GM23338 (cell line): ENCODE data around the gene ACY1. TPM values are rescaled to one million over a fixed set of nuclear protein-coding genes. Genes with fewer than 3 reads are reported as not detected.

Experiments used
- ATAC-seq: fragments of 200-7000 bp; cut with Tn5 transposase; 3 replicates; pipeline ENCODE4 v1.9.1; 2020
- DNase-seq: peaks from one replicate; pipeline ENCODE4 v3.0.0-alpha.2; 2015; ENCODE audit warnings: low spot score
- H2AFZ ChIP-seq: fragments of 200-600 bp; sonication (generic); 2 replicates; pipeline ENCODE4 v1.8.0; 2016; ENCODE audit warnings: antibody characterized with exemption, mild to moderate bottlenecking, moderate library complexity
- H3F3A ChIP-seq: fragments of 200-600 bp; sonication (generic); replicated peaks from 2 replicates; pipeline ENCODE4 v1.8.0; 2017; ENCODE audit warnings: antibody characterized with exemption, mixed run types, low read depth
- H3K27ac ChIP-seq: fragments of 200-600 bp; sonication (generic); 2 replicates; pipeline ENCODE4 v1.6.1; 2016; ENCODE audit warnings: low read depth
- H3K27me3 ChIP-seq: fragments of 200-600 bp; sonication (generic); 2 replicates; pipeline ENCODE4 v1.8.0; 2016; ENCODE audit warnings: mild to moderate bottlenecking, mixed run types, moderate library complexity; ENCODE audit not compliant: insufficient read depth
- H3K36me3 ChIP-seq: fragments of 200-600 bp; sonication (generic); 2 replicates; pipeline ENCODE4 v1.8.0; 2016; ENCODE audit warnings: mild to moderate bottlenecking; ENCODE audit not compliant: insufficient read depth
- H3K4me1 ChIP-seq: fragments of 200-600 bp; sonication (generic); 2 replicates; pipeline ENCODE4 v1.8.0; 2016; ENCODE audit warnings: mild to moderate bottlenecking, moderate library complexity; ENCODE audit not compliant: insufficient read depth
- H3K4me2 ChIP-seq: fragments of 200-600 bp; sonication (generic); 2 replicates; pipeline ENCODE4 v1.7.1; 2017; ENCODE audit warnings: mixed run types
- H3K4me3 ChIP-seq: fragments of 200-600 bp; sonication (generic); 2 replicates; pipeline ENCODE4 v1.6.1; 2016; ENCODE audit warnings: mixed run types
- H3K79me2 ChIP-seq: fragments of 200-600 bp; sonication (generic); replicated peaks from 2 replicates; pipeline ENCODE4 v1.8.0; 2017; ENCODE audit warnings: mild to moderate bottlenecking; ENCODE audit not compliant: insufficient read depth
- H3K9me2 ChIP-seq: fragments of 200-600 bp; sonication (generic); 2 replicates; pipeline ENCODE4 v1.8.0; 2017; ENCODE audit not compliant: insufficient read depth
- H4K20me1 ChIP-seq: fragments of 200-600 bp; sonication (generic); replicated peaks from 2 replicates; pipeline ENCODE4 v1.8.0; 2017; ENCODE audit warnings: mild to moderate bottlenecking; ENCODE audit not compliant: insufficient read depth
- H3K27ac Mint-ChIP-seq: 2 replicates; pipeline ENCODE4 v1.8.0; 2020; ENCODE audit warnings: inconsistent platforms, mild to moderate bottlenecking, moderate library complexity, mixed read lengths
- H3K27me3 Mint-ChIP-seq: 3 replicates; pipeline ENCODE4 v1.8.0; 2022; ENCODE audit warnings: low read depth, mild to moderate bottlenecking, moderate library complexity, mixed read lengths, inconsistent platforms; ENCODE audit not compliant: insufficient read depth, poor library complexity
- H3K36me3 Mint-ChIP-seq: 3 replicates; pipeline ENCODE4 v1.8.0; 2021; ENCODE audit warnings: low read depth, mild to moderate bottlenecking, inconsistent platforms, moderate library complexity, mixed read lengths
- H3K4me1 Mint-ChIP-seq: 3 replicates; pipeline ENCODE4 v1.8.0; 2020; ENCODE audit warnings: mild to moderate bottlenecking, inconsistent platforms, mixed read lengths
- H3K4me3 Mint-ChIP-seq: 3 replicates; pipeline ENCODE4 v1.8.0; 2021; ENCODE audit warnings: moderate library complexity, mild to moderate bottlenecking, inconsistent platforms, mixed read lengths
- H3K9me3 Mint-ChIP-seq: 3 replicates; pipeline ENCODE4 v1.8.0; 2020; ENCODE audit warnings: moderate library complexity, mild to moderate bottlenecking, inconsistent platforms, mixed read lengths
- CREB1 ChIP-seq: fragments of 250-450 bp; sonication (Bioruptor Pico); IDR thresholded peaks from 2 replicates; pipeline ENCODE4 v1.5.0; 2020; ENCODE audit warnings: low read depth, mild to moderate bottlenecking, moderate library complexity
- CTCF ChIP-seq, 2 experiments: fragments of 200-600 bp in 1 of 2; sonication (generic) in 1 of 2; conservative IDR thresholded peaks; 2 replicates each; pipeline versions ENCODE4 v1.5.1 to v1.6.1; 2016 to 2017; ENCODE audit warnings: antibody characterized with exemption in 2 of 2, low read depth in 2 of 2, mild to moderate bottlenecking in 2 of 2, moderate library complexity in 1 of 2
- ETS1 ChIP-seq: IDR thresholded peaks from 2 replicates; pipeline ENCODE4 v1.6.1; 2016; ENCODE audit warnings: antibody characterized with exemption
- EZH2 ChIP-seq: fragments of 200-600 bp; sonication (generic); IDR thresholded peaks from one replicate; pipeline ENCODE4 v1.8.0; 2017; ENCODE audit warnings: antibody characterized with exemption, mild to moderate bottlenecking, low read depth; ENCODE audit not compliant: unreplicated experiment
- EZH2phosphoT487 ChIP-seq: fragments of 200-600 bp; sonication (generic); IDR thresholded peaks from one replicate; pipeline ENCODE4 v1.8.1; 2018; ENCODE audit warnings: antibody characterized with exemption; ENCODE audit not compliant: unreplicated experiment
- JUNB ChIP-seq: IDR thresholded peaks from one replicate; pipeline ENCODE4 v1.6.1; 2016; ENCODE audit warnings: antibody characterized with exemption; ENCODE audit not compliant: unreplicated experiment
- NANOG ChIP-seq: IDR thresholded peaks from 2 replicates; pipeline ENCODE4 v1.6.1; 2016; ENCODE audit warnings: antibody characterized with exemption, borderline replicate concordance
- POLR2AphosphoS5 ChIP-seq: IDR thresholded peaks from 2 replicates; pipeline ENCODE4 v1.6.1; 2016; ENCODE audit warnings: antibody characterized with exemption, low read depth
- REST ChIP-seq: IDR thresholded peaks from one replicate; pipeline ENCODE4 v1.6.1; 2018; ENCODE audit warnings: antibody characterized with exemption; ENCODE audit not compliant: unreplicated experiment
- STAT1 ChIP-seq: IDR thresholded peaks from one replicate; pipeline ENCODE4 v1.6.1; 2016; ENCODE audit warnings: antibody characterized with exemption; ENCODE audit not compliant: unreplicated experiment
- ZNF114 ChIP-seq: fragments of 250-450 bp; sonication (Bioruptor Pico); IDR thresholded peaks from 2 replicates; pipeline ENCODE4 v1.5.0; 2020; ENCODE audit warnings: mild to moderate bottlenecking, moderate library complexity
- ZNF331 ChIP-seq: fragments of 250-450 bp; sonication (Bioruptor Pico); IDR thresholded peaks from 2 replicates; pipeline ENCODE4 v1.5.0; 2020; ENCODE audit warnings: low read depth, mild to moderate bottlenecking, moderate library complexity
- ZNF462 ChIP-seq: fragments of 250-450 bp; sonication (Bioruptor Pico); IDR thresholded peaks from 2 replicates; pipeline ENCODE4 v1.5.0; 2020; ENCODE audit warnings: mild to moderate bottlenecking, moderate library complexity
- polyA plus RNA-seq: library from polyadenylated mRNA; unstranded; fragments of >200 nt; fragmentation: Nextera tagmentation; extraction: Ambion mirVana; gene quantifications from 2 replicates; pipeline ENCODE4 v1.2.1, GENCODE V29; 2016
- total RNA-seq: library from RNA; depleted of rRNA; stranded (reverse); fragments of >200 nt; shearing (Covaris generic); gene quantifications from 2 replicates; pipeline ENCODE4 v1.2.3, GENCODE V29; 2014

The ACY1 gene
- total and polyA plus RNA-seq, 2 experiments from 2014 or later, result 38.4 to 62.8 TPM

GRCh38 chr3:52025453-52025852 lies 42.1 kb downstream of the ACY1 start:
- no peak overlapping the region for H2AFZ ChIP-seq
- peaks cover 12% of the 10 kb centered on the region for H3K27me3 Mint-ChIP-seq
- no peaks in the 10 kb centered on the region for H3K36me3 ChIP-seq
- no peaks in the 10 kb centered on the region for H4K20me1 ChIP-seq
- TF ChIP-seq EZH2 (no peak), STAT1 (no peak), ZNF114 (CRISPR knock-in tag) (no peak), CREB1 (CRISPR knock-in tag) (no peak), ETS1 (no peak), ZNF331 (CRISPR knock-in tag) (no peak), ZNF462 (CRISPR knock-in tag) (no peak), EZH2phosphoT487 (no peak), POLR2AphosphoS5 (no peak), REST (no peak), JUNB (no peak), NANOG (no peak), CTCF (conservative IDR thresholded peaks at IDR 0.05; ENCODE audit: low read depth in 2 of 2) (no peak)
- H3K9me3 Mint-ChIP-seq, result no peaks in the 10 kb centered on the region
- no peaks in the 10 kb centered on the region for H3K27me3 ChIP-seq
- H3K4me3 Mint-ChIP-seq, result no peak overlapping the region
- H3K9me2 ChIP-seq, result no peaks in the 10 kb centered on the region
- H3F3A ChIP-seq, result no peaks in the 10 kb centered on the region
- no peak overlapping the region for H3K4me2 ChIP-seq
- H3K27ac Mint-ChIP-seq, result no peak overlapping the region
- ATAC-seq (no peak), DNase-seq (no peak)
- H3K4me3 ChIP-seq, result no peak overlapping the region
- H3K27ac ChIP-seq, result no peak overlapping the region
- H3K36me3 Mint-ChIP-seq, result no peaks in the 10 kb centered on the region
- peaks cover 3% of the 10 kb centered on the region; the same call in 1 of the 2 replicates for H3K4me1 ChIP-seq
- no peaks in the 10 kb centered on the region for H3K79me2 ChIP-seq
- peaks cover 11% of the 10 kb centered on the region for H3K4me1 Mint-ChIP-seq
